GM12872 (cell line): Measurements from ENCODE around the gene SEBOX.

Experiments used
- CTCF ChIP-seq: IDR thresholded peaks from 3 replicates; pipeline ENCODE4 v1.5.1; 2011; ENCODE audit warnings: low read depth, mild to moderate bottlenecking, low read length, moderate library complexity; ENCODE audit not compliant: insufficient read depth

Gene SEBOX

GRCh38 chr17:28364665-28365363, at the start of gene SEBOX:
Gene SEBOX (minus strand): TSS chr17:28365199. CDS start chr17:28365151, 48 bp downstream.
- TF ChIP-seq CTCF = no peak

GRCh38 chr17:28413804-28414203, 48.8 kb upstream of the SEBOX start:
- no peak for TF ChIP-seq CTCF

- no peak for TF ChIP-seq CTCF
Measured at GRCh38 chr17:28412099-28412498, 47.1 kb upstream of the SEBOX start.

- TF ChIP-seq CTCF = no peak
Measured at GRCh38 chr17:28407974-28408306, 42.9 kb upstream of the SEBOX start.

- TF ChIP-seq CTCF = no peak
Measured at GRCh38 chr17:28407130-28407973, 42.4 kb upstream of the SEBOX start.

GRCh38 chr17:28406473-28406814, 41.4 kb upstream of the SEBOX start:
- TF ChIP-seq CTCF = no peak

- TF ChIP-seq CTCF = no peak
Measured at GRCh38 chr17:28405632-28406472, 40.9 kb upstream of the SEBOX start, which contains the start of gene SLC46A1. Gene SLC46A1 (minus strand): TSS chr17:28406212. CDS start chr17:28406114, 98 bp downstream.
